ENCODE results near the gene MKS1. TPM values are rescaled to one million over a fixed set of nuclear protein-coding genes. Genes with fewer than 3 reads are reported as not detected.

The MKS1 gene
- total and polyA plus RNA-seq, 8 donors, result 5.8 to 16.1 (median 9.8) TPM

- no peak overlapping the region for H3K4me3 ChIP-seq
- no peaks in the 10 kb centered on the region for H3K27me3 ChIP-seq
- WGBS, 2 donors, result 45 to 49% methylated on average over 3 of the region's 3 CpGs
- no peaks in the 10 kb centered on the region for H3K36me3 ChIP-seq
- no peak overlapping the region for H3K27ac ChIP-seq
- ATAC-seq (no peak), DNase-seq (no peak), FAIRE-seq (no peak)
- H3K9me3 ChIP-seq, result no peaks in the 10 kb centered on the region
- intact Hi-C loops (cut with DNase I), result no loop called here
- no peaks in the 10 kb centered on the region for H3K4me1 ChIP-seq
- TF ChIP-seq, protein P1, sequence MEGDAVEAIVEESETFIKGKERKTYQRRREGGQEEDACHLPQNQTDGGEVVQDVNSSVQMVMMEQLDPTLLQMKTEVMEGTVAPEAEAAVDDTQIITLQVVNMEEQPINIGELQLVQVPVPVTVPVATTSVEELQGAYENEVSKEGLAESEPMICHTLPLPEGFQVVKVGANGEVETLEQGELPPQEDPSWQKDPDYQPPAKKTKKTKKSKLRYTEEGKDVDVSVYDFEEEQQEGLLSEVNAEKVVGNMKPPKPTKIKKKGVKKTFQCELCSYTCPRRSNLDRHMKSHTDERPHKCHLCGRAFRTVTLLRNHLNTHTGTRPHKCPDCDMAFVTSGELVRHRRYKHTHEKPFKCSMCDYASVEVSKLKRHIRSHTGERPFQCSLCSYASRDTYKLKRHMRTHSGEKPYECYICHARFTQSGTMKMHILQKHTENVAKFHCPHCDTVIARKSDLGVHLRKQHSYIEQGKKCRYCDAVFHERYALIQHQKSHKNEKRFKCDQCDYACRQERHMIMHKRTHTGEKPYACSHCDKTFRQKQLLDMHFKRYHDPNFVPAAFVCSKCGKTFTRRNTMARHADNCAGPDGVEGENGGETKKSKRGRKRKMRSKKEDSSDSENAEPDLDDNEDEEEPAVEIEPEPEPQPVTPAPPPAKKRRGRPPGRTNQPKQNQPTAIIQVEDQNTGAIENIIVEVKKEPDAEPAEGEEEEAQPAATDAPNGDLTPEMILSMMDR (IDR thresholded peaks at IDR 0.05), result no peak
Observed at GRCh38 chr17:58174871-58175270, 44.2 kb downstream of the MKS1 start.

GRCh38 chr17:58172369-58173071, 46.5 kb downstream of the MKS1 start:
- H3K27ac ChIP-seq, result no peak overlapping the region
- TF ChIP-seq, protein P1 (IDR thresholded peaks at IDR 0.05), result no peak
- H3K27me3 ChIP-seq, result no peaks in the 10 kb centered on the region
- no peak for DNase-seq
- intact Hi-C loops (cut with DNase I), result no loop called here
- H3K4me1 ChIP-seq, result no peaks in the 10 kb centered on the region
- FAIRE-seq, result no peak
- 33 to 47% methylated on average over 2 of the region's 2 CpGs for WGBS, 2 donors
- H3K36me3 ChIP-seq, result no peaks in the 10 kb centered on the region
- ATAC-seq, result peak in 1 of 4 donors; percentile 46
- no peak overlapping the region for H3K4me3 ChIP-seq
- H3K9me3 ChIP-seq, result no peaks in the 10 kb centered on the region

- Histone ChIP-seq H3K27ac (no peak overlapping the region), H3K9me3 (no peaks in the 10 kb centered on the region), H3K4me3 (no peak overlapping the region), H3K4me1 (no peaks in the 10 kb centered on the region), H3K27me3 (no peaks in the 10 kb centered on the region), H3K36me3 (no peaks in the 10 kb centered on the region)
- FAIRE-seq (no peak), DNase-seq (no peak), ATAC-seq (no peak)
- intact Hi-C loops (cut with DNase I), result no loop called here
- TF ChIP-seq, protein P1 (IDR thresholded peaks at IDR 0.05), result no peak
- WGBS, 2 donors, result 55 to 58% methylated on average over 4 of the region's 4 CpGs
Observed at GRCh38 chr17:58170622-58171021, 48.4 kb downstream of the MKS1 start.

DNA sequence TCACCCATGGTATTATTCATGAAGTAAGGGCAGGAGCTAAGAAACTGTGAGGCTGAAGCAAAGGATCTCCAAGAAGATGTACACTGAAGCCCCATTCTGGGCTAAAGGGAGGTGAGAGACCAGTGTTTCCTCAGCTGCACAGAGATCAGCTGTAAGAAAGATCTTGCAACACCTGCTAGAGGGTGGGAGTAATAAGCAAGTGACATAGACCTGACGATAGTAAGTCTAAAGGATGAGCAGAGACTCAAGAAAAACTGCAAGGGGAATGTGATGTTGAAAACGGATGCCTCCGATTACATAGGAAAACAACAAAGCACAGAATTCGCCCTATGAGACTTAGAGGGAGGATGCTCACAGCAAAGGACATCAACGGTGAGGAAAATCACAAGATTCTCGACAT, 52.4 kb downstream of the MKS1 start, which contains the start of gene OR4D2:
OR4D2 (plus strand) TSS at position 301 of the 400 bp plus-strand sequence. CDS start 2,674 bp downstream, outside the sequence.
- H3K4me3 ChIP-seq, result no peak within 1 kb of the TSS
- H3K9me3 ChIP-seq, result no peaks in the 10 kb centered on the region
- DNase-seq, result no peak
- no peaks in the 10 kb centered on the region for H3K4me1 ChIP-seq
- intact Hi-C loops (cut with DNase I), result no loop called here
- H3K27ac ChIP-seq, result no peak within 1 kb of the TSS
- 38 to 44% methylated on average over 6 of the region's 6 CpGs for WGBS, 2 donors
- ATAC-seq, result no peak
- H3K36me3 ChIP-seq, result no peaks in the 10 kb centered on the region
- TF ChIP-seq, protein P1 (IDR thresholded peaks at IDR 0.05), result no peak
- no peaks in the 10 kb centered on the region for H3K27me3 ChIP-seq
- no peak for FAIRE-seq

DNA sequence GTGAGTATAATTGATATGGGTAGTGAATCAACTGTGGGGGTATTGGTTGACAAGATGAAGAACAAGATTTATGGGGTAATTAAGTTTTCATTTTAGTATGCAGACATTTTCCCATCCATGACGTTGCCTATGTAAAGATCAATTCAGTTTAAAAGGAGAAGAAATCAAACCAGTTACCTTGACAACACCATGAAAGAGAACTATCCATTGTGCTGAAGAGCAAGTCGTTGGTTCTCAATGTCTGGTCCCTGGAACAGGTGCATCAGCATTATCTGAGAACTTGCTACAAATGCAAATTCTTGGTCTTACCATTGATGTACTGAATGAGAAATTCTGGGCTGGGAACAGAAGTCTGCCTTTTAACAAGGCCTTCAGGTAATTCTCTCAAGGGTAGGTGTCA, 53.1 kb downstream of the MKS1 start:
- no peaks in the 10 kb centered on the region for H3K27me3 ChIP-seq
- no peaks in the 10 kb centered on the region for H3K9me3 ChIP-seq
- WGBS, 2 donors, result 4 to 7% methylated on average over 2 of the region's 2 CpGs
- intact Hi-C loops (cut with DNase I), result no loop called here
- no peaks in the 10 kb centered on the region for H3K4me1 ChIP-seq
- ATAC-seq (no peak), FAIRE-seq (no peak), DNase-seq (no peak)
- H3K36me3 ChIP-seq, result no peaks in the 10 kb centered on the region
- H3K4me3 ChIP-seq, result no peak overlapping the region
- H3K27ac ChIP-seq, result no peak overlapping the region
- TF ChIP-seq, protein P1 (IDR thresholded peaks at IDR 0.05), result no peak

Data from pancreas (tissue), 10 donors.